GM21515 (cell line): ENCODE results near the gene LSM3.
"Not testable (repeated sequence)": the region's sequence is repeated elsewhere in the genome, so short reads cannot be mapped to it uniquely, and the experiment has no call there.

Experiments
- ATAC-seq: cut with Tn5 transposase; IDR thresholded peaks from one replicate; pipeline ENCODE4 v1.9.1; 2021; ENCODE audit not compliant: unreplicated experiment

Gene LSM3

DNA sequence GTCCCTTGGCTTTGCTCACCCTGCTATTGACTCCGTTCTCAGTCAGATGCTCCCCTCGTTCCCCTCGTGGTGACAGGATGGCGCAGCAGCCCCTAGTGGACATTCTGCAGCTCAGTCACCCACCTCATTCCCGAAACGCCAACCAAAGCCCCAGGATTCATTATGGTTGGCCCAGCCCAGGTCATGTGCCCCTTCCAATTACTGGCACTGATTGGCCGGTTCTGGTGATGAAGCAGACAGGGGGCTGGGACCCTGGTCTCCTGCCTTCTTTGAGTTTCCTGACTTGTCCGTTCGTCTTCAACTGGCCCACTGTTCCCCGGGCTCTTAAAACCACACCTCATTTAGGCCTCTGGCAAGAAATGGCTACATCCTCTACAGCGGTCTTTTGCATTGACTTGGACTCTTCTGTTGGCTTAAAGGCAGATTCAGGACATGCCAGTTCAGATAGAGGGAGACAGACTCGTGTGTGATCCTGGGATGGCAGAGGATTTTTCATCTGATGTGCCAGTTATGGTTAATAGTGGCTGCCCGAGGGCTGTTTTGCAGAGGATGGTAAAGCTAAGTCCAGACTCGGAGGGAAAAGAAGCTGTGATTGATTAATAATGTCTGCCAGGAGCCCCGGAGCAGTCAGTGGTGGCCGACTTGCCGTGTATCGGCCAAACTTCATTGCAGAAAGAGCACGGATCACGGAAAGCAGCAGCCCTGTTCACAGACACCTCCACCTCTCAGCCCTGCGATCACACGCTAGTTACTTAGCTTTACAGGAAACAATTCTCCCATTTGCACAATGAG lies 37.8 kb downstream of the LSM3 start:
- no peak for ATAC-seq

GRCh38 chr3:14218355-14218754 lies 39.7 kb downstream of the LSM3 start:
- no peak for ATAC-seq

DNA sequence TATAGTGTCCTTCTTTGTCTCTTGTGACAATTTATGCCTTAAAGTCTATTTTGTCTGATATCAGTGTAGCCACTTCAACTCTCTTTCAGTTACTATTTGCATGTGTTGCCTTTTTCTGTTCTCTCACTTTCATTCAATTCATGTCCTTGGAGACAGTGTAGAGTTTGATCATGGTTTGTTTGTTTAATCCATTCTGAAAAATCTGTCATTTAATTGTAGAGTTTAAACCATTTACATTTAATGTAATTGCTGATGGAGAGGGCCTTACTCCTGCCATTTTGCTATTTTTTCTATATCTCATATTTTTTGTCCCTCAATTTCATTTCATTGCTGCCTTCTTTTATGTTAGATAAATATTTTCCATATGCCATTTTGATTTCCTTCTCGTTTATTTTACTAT lies 42.3 kb downstream of the LSM3 start:
- ATAC-seq = no peak

GRCh38 chr3:14221902-14222301 lies 43.3 kb downstream of the LSM3 start:
- ATAC-seq = no peak

GRCh38 chr3:14222457-14222856 lies 43.8 kb downstream of the LSM3 start:
- no peak for ATAC-seq

DNA sequence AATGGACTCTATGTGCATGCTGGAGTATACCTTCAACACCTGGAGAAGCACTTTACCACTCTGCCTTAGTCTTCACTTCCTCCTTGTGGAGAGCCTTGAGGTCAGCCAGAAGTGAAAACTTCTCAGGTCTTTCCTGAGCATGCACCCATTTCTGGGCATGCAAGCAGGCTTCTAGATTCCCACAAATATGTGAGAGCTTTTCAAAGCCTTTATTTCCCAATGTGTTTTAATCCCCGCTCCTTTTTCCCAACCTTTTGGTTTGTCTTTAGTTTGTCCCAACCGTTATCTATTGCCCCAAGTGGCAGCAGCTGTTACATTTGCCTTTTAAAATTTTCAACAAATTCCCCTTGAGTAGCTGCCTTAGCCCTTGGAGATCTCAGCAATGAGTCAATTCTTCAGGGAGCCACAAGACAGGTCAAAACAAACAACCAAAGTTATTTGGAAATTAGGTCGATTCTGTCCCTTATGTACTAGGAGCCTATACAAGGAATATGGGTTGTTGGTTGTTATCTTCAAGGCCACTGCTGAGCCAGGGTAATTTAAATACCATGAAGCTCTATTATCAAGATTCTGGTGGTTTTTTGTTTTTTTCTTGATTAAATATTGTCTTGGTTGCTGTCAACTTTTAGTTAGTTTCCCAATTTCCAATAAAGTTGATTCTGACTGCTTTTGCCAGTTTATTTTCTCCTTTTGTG lies 44.4 kb downstream of the LSM3 start:
- ATAC-seq = peak; percentile 67

DNA sequence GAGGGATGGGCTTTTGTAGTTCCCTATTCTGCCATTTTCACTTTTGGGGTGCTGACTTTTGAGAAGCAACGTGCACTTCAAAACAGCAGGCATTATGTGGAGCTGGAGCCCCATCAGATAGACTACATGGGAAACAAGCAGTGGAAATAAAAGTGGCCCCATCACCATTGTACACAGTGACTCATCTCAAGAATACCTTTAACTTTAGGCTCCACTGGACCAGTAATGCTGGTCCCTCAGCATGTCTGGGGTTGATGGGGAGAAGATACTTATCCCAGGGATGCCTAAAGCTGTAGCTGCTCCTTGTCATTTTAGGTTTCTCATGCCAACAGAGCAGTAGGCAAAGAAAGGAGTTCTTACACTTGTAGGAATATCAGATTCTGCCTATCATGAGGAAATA lies 45.0 kb downstream of the LSM3 start:
- no peak for ATAC-seq

DNA sequence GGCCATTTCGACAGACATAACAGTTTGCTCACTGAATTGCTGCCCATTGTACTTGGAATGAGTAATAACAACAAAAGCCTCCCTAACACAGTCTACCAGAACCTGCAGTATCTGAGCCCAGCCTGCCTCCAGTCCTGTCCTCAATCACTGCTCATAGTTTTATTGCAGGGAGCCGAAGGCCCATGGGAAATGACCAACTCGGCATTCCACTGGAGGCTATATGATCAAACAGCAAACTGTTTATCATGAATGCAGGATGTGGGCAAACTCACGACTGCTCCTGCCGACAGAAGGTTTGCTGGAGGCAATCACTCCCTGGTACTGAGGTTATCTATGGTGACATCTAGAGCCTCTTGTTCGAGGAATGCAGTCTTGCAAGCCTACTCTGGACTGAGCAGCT lies 46.3 kb downstream of the LSM3 start:
- ATAC-seq = no peak

- ATAC-seq = no peak
Measured at GRCh38 chr3:14225421-14225820, 46.8 kb downstream of the LSM3 start.

- ATAC-seq = not testable (repeated sequence)
Measured at GRCh38 chr3:14226351-14226750, 47.7 kb downstream of the LSM3 start.

- no peak for ATAC-seq
Measured at GRCh38 chr3:14227856-14228255, 49.2 kb downstream of the LSM3 start.

DNA sequence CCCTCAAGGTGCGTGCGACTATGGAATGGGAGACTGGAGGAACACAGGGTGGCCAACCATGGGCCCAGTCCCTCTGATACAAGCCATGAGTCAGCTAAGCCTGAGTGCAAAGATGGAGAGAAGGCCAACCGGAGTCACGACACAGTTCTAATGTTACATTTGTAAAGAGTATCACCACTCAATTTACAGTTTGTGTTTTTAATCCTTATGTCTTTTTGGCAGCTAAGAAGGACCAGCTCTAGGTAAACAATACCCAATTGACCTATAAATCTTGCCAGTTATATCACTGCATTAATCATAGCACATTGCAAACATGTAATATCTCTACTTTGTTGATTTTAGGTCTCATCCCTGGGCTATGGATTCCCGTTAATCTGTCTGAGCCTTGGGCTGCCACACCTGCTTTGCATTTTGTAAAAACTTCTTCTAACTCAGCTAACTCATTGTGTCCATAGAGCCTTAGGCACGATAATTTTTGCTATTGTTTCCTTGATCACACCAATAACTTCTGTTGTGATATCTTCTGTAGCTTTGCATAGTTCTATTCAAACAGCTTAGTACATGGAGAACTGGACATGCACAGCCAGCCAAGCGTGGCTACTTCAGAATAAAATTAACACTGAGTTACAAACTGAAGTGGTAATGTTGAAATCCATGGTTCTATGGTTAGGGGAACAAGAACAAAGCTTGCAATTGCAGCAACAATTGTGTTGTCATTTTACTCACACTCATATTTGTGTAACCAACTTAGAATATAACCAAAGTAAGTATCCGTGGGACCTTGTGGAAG lies 50.3 kb downstream of the LSM3 start:
- no peak for ATAC-seq

DNA sequence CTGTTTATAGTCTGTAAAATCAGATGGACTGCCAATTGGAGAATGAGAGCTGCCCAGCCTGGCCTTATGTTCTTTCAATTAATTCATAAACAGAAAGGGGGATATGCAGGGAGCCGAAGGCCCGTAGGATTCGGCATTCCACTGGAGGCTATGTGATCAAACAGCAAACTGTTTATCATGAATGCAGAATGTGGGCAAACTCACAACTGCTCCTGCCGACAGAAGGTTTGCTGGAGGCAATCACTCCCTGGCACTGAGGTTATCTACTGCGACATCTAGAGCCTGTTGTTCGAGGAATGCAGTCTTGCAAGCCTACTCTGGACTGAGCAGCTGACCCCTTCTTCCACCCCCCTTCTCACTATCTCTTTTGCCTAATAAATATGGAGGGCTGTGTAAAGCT lies 51.1 kb downstream of the LSM3 start:
- not testable (repeated sequence) for ATAC-seq

- ATAC-seq = no peak
Measured at GRCh38 chr3:14230729-14231128, 52.1 kb downstream of the LSM3 start.

DNA sequence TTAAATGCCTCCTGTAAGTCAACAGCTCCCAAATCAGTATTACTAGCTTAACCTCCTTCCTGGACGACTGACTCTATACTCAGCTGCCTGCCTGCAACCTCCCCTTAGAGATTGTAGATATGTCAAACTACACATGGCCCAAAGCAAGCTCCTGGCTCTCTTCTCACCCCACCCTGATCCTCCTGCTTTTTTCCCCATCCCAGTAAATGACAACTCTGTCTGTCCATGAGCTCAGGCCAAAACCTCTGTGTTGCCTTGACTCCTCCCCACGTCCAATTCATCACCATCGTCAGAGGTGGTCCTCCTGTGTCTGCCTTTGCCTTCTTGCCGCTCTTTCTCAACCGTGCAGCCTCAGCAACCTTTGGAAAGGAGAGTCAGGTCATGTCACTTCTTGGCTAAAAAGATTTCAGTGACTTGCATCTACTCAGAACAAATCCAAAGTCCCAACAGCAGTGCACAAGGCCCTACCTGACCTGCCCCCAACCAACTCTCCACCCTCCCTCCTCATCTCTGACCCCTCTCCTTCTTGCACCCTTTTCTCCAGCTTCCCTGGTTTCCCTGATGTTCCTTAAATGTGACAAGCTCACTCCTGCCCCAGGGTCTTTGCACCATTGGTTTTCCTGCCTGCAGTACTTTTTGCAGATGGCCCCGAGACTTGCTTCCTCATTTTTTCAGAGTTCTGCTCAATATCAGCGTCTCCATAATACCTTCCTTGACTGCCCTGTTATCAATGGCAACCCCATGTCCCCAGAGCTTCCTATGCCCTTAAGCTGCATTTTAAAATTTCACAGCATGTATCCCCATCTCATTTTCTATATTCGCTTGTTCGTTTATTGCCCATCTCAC lies 52.8 kb downstream of the LSM3 start:
- no peak for ATAC-seq

DNA sequence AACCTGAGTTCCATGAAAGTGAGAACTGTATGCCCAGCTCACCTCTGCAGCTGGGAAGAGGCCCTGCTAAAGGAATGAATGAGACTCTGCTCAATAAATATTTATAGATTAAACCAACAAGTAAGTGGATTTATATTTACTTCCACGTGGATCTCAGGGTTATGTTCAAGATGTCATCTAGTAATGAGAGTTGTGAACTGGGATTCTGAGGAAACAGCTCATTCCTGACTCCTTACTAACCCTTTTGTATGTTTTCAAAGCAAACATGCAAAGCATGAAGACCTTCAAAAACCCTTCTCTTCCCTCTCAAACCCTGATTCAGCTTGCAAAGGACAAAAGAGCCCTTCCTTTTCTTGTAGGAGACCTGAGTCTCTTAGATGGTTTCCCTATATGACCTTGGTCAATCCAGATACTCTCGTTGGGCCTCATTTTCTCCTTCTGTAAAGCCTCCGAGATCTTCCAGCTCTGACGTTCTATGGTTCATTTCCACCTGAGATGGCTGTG lies 53.4 kb downstream of the LSM3 start:
- no peak for ATAC-seq

GRCh38 chr3:14234251-14235002 lies 55.8 kb downstream of the LSM3 start:
- no peak for ATAC-seq

- ATAC-seq = no peak
Measured at GRCh38 chr3:14235003-14235911, 56.6 kb downstream of the LSM3 start.

- no peak for ATAC-seq
Measured at GRCh38 chr3:14235912-14236295, 57.3 kb downstream of the LSM3 start.
